A375 (cell line): Measurements from ENCODE around the gene LMO1. TPM values are rescaled to one million over a fixed set of nuclear protein-coding genes. Genes with fewer than 3 reads are reported as not detected.

Experiments
- total RNA-seq: library from RNA; depleted of rRNA; stranded (reverse); fragments of >200 nt; shearing (Covaris generic); gene quantifications from 2 replicates; pipeline ENCODE4 v1.2.3, GENCODE V29; 2014; rRNA removed

Gene LMO1
- total RNA-seq, result not detected in 2 replicates

GRCh38 chr11:8263769-8264410, at the start of gene LMO1:
TSS of gene LMO1 (minus strand) at chr11:8263878. CDS start at chr11:8263362, 516 bp downstream.

Other genes with a start within 250 kb of the LMO1 start
- gene TUB, start 182.7 kb downstream of the LMO1 start, total RNA-seq, result 4.6 TPM in 2 replicates
- not detected in 2 replicates for gene RIC3, start 94.9 kb downstream of the LMO1 start, total RNA-seq